GM21825 (cell line): ENCODE results near the gene CCDC148.
"Not testable (repeated sequence)": the region's sequence is repeated elsewhere in the genome, so short reads cannot be mapped to it uniquely, and the experiment has no call there.

Source experiments
- ATAC-seq: cut with Tn5 transposase; IDR thresholded peaks from one replicate; pipeline ENCODE4 v1.9.1; 2021; ENCODE audit warnings: mild to moderate bottlenecking, moderate library complexity; ENCODE audit not compliant: unreplicated experiment

The CCDC148 gene

GRCh38 chr2:158443606-158444005 is 12.9 kb downstream of the CCDC148 start:
- ATAC-seq: no peak

- not testable (repeated sequence) for ATAC-seq
Measured at GRCh38 chr2:158439062-158439461, 17.5 kb downstream of the CCDC148 start.

- ATAC-seq: not testable (repeated sequence)
Measured at GRCh38 chr2:158433716-158434115, 22.8 kb downstream of the CCDC148 start.

GRCh38 chr2:158432117-158432516 is 24.4 kb downstream of the CCDC148 start:
- no peak for ATAC-seq

- no peak for ATAC-seq
Measured at GRCh38 chr2:158414538-158414937, 42.0 kb downstream of the CCDC148 start.

GRCh38 chr2:158413581-158413980 is 43.0 kb downstream of the CCDC148 start:
- ATAC-seq: no peak

- ATAC-seq: no peak
Measured at GRCh38 chr2:158412206-158412605, 44.3 kb downstream of the CCDC148 start.

DNA sequence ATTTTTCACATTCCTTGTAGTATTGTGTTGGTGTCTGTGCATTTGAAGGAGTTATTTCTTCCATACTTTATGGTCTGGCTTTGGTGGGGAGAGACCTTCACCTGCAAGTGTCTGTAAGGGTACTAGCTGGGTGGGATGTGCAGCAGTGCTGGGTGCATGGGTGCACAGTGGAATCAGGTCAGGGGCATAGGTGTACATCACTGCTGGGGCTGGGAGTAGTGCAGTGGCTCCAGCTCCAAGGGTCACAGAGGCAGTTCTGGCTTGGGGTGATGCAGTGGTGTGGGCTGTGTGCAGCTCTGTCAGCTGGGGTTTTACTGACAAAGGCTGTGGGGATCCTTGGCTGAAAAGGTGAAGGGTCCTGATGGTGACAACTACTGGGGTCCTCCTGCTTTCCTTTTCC is 44.8 kb downstream of the CCDC148 start:
- no peak for ATAC-seq

- no peak for ATAC-seq
Measured at GRCh38 chr2:158410132-158410531, 46.4 kb downstream of the CCDC148 start.

DNA sequence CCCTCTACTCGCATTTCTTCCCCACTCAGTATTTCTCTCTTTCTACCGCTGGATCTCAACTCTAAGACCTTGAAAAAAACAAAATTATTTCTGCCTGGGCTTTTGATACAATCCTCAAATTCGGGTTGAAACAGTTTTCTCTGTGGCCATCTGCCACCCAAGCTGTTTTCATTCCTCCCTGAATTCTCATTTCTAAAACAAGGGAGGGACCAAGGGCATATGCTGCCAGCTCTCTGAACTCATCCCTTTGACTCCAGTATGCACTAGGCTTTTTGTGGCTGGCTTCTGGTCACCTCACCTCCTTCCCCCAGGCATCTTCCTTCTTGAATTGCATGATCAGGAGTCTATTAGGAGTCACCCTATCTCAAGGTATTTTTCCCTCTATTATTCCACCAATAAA is 49.5 kb downstream of the CCDC148 start:
- no peak for ATAC-seq

DNA sequence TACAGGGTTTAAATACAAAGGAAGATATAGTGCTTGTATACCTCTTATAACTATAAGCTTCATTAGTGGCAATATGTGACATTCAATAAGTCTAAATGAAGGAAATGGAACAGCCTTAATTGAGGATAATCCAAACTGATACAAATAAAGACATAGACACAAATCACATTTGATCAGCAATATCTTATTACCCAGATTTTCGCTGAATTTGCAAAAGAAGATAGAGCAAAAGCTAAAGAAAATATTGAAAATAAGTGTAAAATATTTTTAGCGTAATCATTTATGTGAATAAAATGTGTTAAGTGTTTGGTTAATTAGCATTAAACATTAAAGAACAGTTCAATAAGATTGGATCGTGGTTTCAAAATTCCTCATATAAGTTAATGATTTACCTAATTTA is 51.2 kb downstream of the CCDC148 start:
- no peak for ATAC-seq

- ATAC-seq: no peak
Measured at GRCh38 chr2:158403237-158403636, 53.3 kb downstream of the CCDC148 start.

DNA sequence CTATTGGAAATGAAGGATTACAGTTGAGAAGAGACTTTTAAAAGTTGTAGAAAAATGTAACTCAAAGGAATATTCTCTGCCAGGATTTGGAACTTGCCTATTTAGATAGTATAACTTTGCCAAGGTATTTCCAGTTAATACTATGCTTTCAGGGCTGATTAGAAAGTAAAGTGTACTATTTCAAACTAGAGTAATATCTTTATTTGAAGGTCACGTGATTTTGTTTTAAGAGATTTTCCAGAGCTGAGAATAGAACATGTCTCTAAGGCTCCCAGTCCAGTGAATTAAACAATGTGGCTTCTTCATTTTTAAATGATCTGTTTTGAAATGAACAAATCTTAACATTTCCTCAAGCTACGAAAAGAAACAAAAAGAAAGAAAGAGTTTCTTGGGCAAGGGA is 53.9 kb downstream of the CCDC148 start:
- ATAC-seq: no peak

DNA sequence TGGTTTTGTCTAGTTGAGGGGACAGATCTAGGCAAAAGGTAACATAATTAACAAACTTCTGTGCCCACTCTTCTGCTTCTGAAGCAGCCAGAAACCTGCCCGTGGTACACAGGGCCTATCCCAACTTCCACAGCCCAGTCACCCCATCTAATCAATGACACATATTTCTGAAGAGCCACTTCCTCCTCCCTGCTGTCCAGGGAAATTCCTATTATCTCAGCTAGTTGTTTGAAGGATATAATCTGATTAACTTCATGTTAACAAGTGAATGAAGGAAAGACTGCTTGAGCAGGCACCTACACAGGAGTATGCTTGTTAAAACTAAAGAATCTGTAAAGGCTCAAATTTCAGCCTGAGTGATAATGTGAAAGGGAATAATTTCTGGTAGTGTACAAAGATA is 61.4 kb downstream of the CCDC148 start:
- no peak for ATAC-seq

- no peak for ATAC-seq
Measured at GRCh38 chr2:158394453-158394852, 62.1 kb downstream of the CCDC148 start.

DNA sequence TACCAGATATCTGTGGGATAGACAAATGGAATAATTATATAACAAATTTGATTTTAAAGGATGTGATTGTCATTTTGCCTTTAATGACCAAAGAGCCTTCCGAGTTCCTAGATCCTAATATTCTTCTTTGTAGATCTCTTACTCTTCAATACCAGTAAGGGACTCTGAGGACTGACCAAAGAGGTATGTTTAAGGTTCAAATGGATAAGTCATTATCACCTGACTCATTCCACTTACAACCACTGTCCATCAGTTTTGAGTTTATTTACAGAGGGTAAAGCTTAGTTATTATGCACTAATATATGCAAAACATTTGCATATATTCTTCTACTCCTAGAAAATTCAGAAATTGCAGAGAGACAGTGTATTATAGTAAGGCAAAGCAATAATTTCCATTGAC is 62.7 kb downstream of the CCDC148 start:
- no peak for ATAC-seq

- ATAC-seq: no peak
Measured at GRCh38 chr2:158392687-158393086, 63.9 kb downstream of the CCDC148 start.

DNA sequence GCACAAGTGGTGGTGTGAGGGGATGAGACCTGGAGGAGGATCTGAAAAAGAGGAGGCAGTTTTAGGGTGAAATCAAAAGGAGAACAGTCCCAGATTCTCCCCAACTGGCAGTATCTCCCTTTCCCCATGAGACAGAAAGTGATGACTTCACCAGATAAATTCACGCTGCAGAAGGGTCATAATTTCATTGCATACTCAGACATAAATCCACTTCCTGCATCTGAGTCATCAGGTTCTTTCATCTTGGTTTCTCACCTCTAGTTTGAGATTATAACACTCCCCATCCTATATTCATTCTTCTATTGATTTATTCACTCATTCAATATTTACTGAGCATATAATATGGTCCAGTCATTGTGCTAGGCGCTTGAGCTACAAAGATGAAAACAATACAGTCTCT is 64.7 kb downstream of the CCDC148 start:
- ATAC-seq: no peak

GRCh38 chr2:158391361-158391760 is 65.2 kb downstream of the CCDC148 start:
- ATAC-seq: no peak

GRCh38 chr2:158388159-158388558 is 68.4 kb downstream of the CCDC148 start:
- ATAC-seq: no peak

- ATAC-seq: no peak
Measured at GRCh38 chr2:158385646-158386045, 70.9 kb downstream of the CCDC148 start.

GRCh38 chr2:158381978-158382377 is 74.6 kb downstream of the CCDC148 start:
- no peak for ATAC-seq

DNA sequence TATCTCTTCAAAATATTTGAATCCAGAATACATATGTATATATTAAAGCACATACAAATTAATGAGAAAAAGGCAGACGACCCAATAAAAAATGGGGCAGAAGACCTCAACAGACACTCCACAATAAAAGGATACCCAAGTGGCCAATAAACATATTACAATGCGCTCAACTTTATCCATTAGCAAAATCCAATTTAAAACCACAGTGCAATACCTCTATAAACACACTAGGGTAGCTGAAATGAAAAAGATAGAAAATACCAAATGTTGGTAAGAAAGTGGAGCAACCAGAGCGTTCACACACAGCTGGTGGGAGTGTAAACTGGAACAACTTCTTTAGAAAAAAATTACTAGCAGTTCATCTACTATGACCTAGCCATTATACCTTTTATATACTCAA is 75.3 kb downstream of the CCDC148 start:
- no peak for ATAC-seq

GRCh38 chr2:158380746-158381145 is 75.8 kb downstream of the CCDC148 start:
- no peak for ATAC-seq
